HepG2 (cell line): ENCODE results near the gene MYD88. TPM values are rescaled to one million over a fixed set of nuclear protein-coding genes. Genes with fewer than 3 reads are reported as not detected.

Experiments used
- ATF6 ChIP-seq: sonication (generic); formaldehyde crosslinking; conservative IDR thresholded peaks from 2 replicates; pipeline ENCODE4 v1.4.0; 2020; ENCODE audit warnings: missing genetic modification reagents
- BCL6 ChIP-seq: IDR thresholded peaks from 2 replicates; pipeline ENCODE4 v1.6.1; 2016; ENCODE audit warnings: missing genetic modification reagents, missing compliant biosample characterization
- CBX2 ChIP-seq, 2 experiments: fragments of 200-600 bp in 1 of 2; sonication (generic); formaldehyde crosslinking in 1 of 2; IDR thresholded peaks; 2 replicates each; pipeline versions ENCODE4 v1.7.0 to v1.8.1; 2018 to 2022; ENCODE audit warnings: low read depth in 2 of 2, low read length in 1 of 2, mild to moderate bottlenecking in 1 of 2, missing genetic modification reagents in 1 of 2
- CCDC6 ChIP-seq: sonication (generic); formaldehyde crosslinking; IDR thresholded peaks from 2 replicates; pipeline ENCODE4 v1.8.1; 2022; ENCODE audit warnings: mild to moderate bottlenecking, missing genetic modification reagents, moderate library complexity
- EEA1 ChIP-seq: sonication (generic); formaldehyde crosslinking; IDR thresholded peaks from 2 replicates; pipeline ENCODE4 v1.5.1; 2020; ENCODE audit warnings: mild to moderate bottlenecking, missing genetic modification reagents, borderline replicate concordance
- ESRRA ChIP-seq: sonication (generic); formaldehyde crosslinking; IDR thresholded peaks from 2 replicates; pipeline ENCODE4 v1.5.1; 2020; ENCODE audit warnings: mild to moderate bottlenecking, low read depth, missing genetic modification reagents
- FOXO1 ChIP-seq: sonication (generic); formaldehyde crosslinking; IDR thresholded peaks from 2 replicates; pipeline ENCODE4 v1.4.0; 2020; ENCODE audit warnings: missing genetic modification reagents
- MTA1 ChIP-seq: sonication (generic); formaldehyde crosslinking; IDR thresholded peaks from 2 replicates; pipeline ENCODE4 v1.4.0; 2020; ENCODE audit warnings: missing genetic modification reagents, mild to moderate bottlenecking, borderline replicate concordance
- NFATC3 ChIP-seq: sonication (generic); formaldehyde crosslinking; IDR thresholded peaks from 2 replicates; pipeline ENCODE4 v1.5.1; 2020; ENCODE audit warnings: mild to moderate bottlenecking, missing genetic modification reagents
- TRIM24 ChIP-seq: sonication (generic); formaldehyde crosslinking; IDR thresholded peaks from 2 replicates; pipeline ENCODE4 v1.8.0; 2022; ENCODE audit warnings: mild to moderate bottlenecking, missing genetic modification reagents
- XBP1 ChIP-seq: sonication (generic); formaldehyde crosslinking; IDR thresholded peaks from 2 replicates; pipeline ENCODE4 v1.5.0; 2020; ENCODE audit warnings: missing genetic modification reagents
- ZMYM3 ChIP-seq: sonication (generic); formaldehyde crosslinking; IDR thresholded peaks from 2 replicates; pipeline ENCODE4 v1.5.1; 2020; ENCODE audit warnings: mild to moderate bottlenecking, missing genetic modification reagents
- ZNF136 ChIP-seq: sonication (generic); formaldehyde crosslinking; IDR thresholded peaks from 2 replicates; pipeline ENCODE4 v1.8.1; 2022; ENCODE audit warnings: low read depth, mild to moderate bottlenecking, moderate library complexity, missing genetic modification reagents
- ZNF331 ChIP-seq: sonication (generic); formaldehyde crosslinking; IDR thresholded peaks from 2 replicates; pipeline ENCODE4 v1.4.0; 2020; ENCODE audit warnings: missing genetic modification reagents
- ZNF780A ChIP-seq: sonication (generic); formaldehyde crosslinking; IDR thresholded peaks from 2 replicates; pipeline ENCODE4 v1.8.0; 2022; ENCODE audit warnings: mild to moderate bottlenecking, missing genetic modification reagents, moderate library complexity
- polyA plus RNA-seq, 8 experiments: library from polyadenylated mRNA; depleted of rRNA in 3 of 8; stranded (reverse) in 7 of 8; unstranded in 1 of 8; fragments of >200 nt; fragmentation: Illumina TruSeq in 4 of 8; extraction: Trizol in 4 of 8; gene quantifications; 2 replicates each; pipeline versions ENCODE4 v1.2.1 to v1.2.3, GENCODE V29; 2011 to 2016; ENCODE audit warnings: low read depth in 4 of 8, missing spikeins in 1 of 8, mixed read lengths in 1 of 8; ENCODE audit not compliant: insufficient read depth in 1 of 8
- total RNA-seq, 5 experiments: library from RNA; depleted of rRNA; stranded (reverse); fragments of >200 nt; fragmentation: Illumina TruSeq; extraction: Trizol; gene quantifications; 2 replicates each; pipeline ENCODE4 v1.2.3, GENCODE V29; 2016; ENCODE audit warnings: low read depth in 1 of 5
- TF ChIP-seq, protein P1 (sequence below): sonication (generic); formaldehyde crosslinking; IDR thresholded peaks from 2 replicates; pipeline ENCODE4 v1.8.0; 2022; ENCODE audit warnings: missing genetic modification reagents, low read depth, mild to moderate bottlenecking, borderline replicate concordance
- TF ChIP-seq, protein P2 (sequence below): sonication (generic); formaldehyde crosslinking; IDR thresholded peaks from 2 replicates; pipeline ENCODE4 v1.5.1; 2020; ENCODE audit warnings: mild to moderate bottlenecking, missing genetic modification reagents, borderline replicate concordance
- TF ChIP-seq, protein P3 (sequence below): sonication (generic); formaldehyde crosslinking; IDR thresholded peaks from 2 replicates; pipeline ENCODE4 v1.8.0; 2022; ENCODE audit warnings: mild to moderate bottlenecking, missing genetic modification reagents
- TF ChIP-seq, protein P4 (sequence below): sonication (generic); formaldehyde crosslinking; IDR thresholded peaks from 2 replicates; pipeline ENCODE4 v1.4.0; 2020; ENCODE audit warnings: mild to moderate bottlenecking, missing genetic modification reagents
- TF ChIP-seq, protein P5 (sequence below): sonication (generic); formaldehyde crosslinking; IDR thresholded peaks from 2 replicates; pipeline ENCODE4 v1.5.0; 2020; ENCODE audit warnings: mild to moderate bottlenecking, missing genetic modification reagents, borderline replicate concordance

The MYD88 gene
- total and polyA plus RNA-seq, 2 of the 13 experiments (the other 11 are each of a cell fraction or from before 2014, with no cell fraction given) = 7.6 to 32.7 TPM

DNA sequence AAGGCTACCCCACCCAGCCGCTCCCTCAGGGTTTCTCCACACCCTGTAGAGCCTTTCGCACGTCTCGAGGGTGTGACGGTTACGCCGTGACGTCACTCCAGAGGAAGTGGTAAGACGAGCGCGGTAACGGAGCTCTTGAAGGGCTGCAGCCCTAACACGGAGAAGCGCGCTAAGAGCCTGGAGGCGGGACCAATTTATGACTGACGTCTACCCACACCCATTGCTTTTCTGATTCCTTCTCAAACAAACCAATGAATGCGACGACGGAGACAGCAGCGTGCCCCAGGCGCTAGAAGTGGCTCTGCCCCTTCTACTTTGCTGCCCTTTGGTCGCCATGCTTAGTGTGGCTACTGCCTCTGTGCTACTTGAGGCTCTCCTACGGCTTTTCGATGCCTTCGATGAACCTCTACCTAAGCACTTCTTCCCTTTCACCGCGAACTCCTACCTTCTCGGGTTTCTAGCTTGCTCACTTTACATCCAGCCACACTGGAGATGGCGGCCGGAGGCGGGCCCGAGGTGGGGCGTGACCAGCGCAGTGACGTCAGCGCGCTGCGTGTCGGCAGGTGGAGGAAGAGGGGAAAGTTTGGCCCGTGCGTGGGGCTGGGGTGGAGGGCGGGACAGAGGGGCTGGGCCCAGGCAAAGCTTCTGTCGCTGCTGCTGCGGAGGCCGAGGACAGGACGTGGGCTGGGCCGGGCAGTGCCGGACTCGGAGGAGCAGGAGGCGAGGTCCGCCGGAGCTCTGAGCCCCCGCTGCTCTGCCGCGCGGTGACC lies 26.7 kb downstream of the MYD88 start, which contains the start of gene OXSR1 (continued):
- TF ChIP-seq ATF6 (no peak), CCDC6 (CRISPR knock-in tag) (peak; percentile 95), FOXO1 (CRISPR knock-in tag) (peak; percentile 52; the same call in 1 of the 2 replicates), XBP1 (CRISPR knock-in tag) (peak; percentile 74; the same call in 1 of the 2 replicates), EEA1 (CRISPR knock-in tag) (peak; percentile 61; the same call in 1 of the 2 replicates), ZMYM3 (no peak; the same call in 1 of the 2 replicates), ZNF136 (CRISPR knock-in tag) (no peak), ESRRA (CRISPR knock-in tag) (peak; percentile 17; the same call in 1 of the 2 replicates), MTA1 (peak; percentile 93; the same call in 1 of the 2 replicates), TRIM24 (CRISPR knock-in tag) (no peak), CBX2 (IDR thresholded peaks at IDR 0.05; ENCODE audit: low read depth, low read length) (no peak), CBX2 (CRISPR knock-in tag; IDR thresholded peaks at IDR 0.05; ENCODE audit: low read depth) (no peak), BCL6 (CRISPR knock-in tag) (peak; percentile 14; the same call in 1 of the 2 replicates), ZNF331 (CRISPR knock-in tag) (peak; percentile 69; the same call in 1 of the 2 replicates), ZNF780A (CRISPR knock-in tag) (no peak), NFATC3 (CRISPR knock-in tag) (0 out of 2 replicates have a peak, but pooled peaks have one; percentile 6)
- TF ChIP-seq, protein P1, sequence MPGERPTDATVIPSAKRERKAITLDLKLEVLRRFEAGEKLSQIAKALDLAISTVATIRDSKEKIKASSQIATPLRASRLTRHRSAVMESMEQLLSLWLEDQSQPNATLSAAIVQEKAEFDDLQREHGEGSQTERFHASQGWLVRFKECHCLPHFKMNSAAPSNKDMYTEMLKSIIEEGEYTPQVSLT (CRISPR knock-in tag) = 0 out of 2 replicates have a peak, but pooled peaks have one; percentile 83
- TF ChIP-seq, protein P2, sequence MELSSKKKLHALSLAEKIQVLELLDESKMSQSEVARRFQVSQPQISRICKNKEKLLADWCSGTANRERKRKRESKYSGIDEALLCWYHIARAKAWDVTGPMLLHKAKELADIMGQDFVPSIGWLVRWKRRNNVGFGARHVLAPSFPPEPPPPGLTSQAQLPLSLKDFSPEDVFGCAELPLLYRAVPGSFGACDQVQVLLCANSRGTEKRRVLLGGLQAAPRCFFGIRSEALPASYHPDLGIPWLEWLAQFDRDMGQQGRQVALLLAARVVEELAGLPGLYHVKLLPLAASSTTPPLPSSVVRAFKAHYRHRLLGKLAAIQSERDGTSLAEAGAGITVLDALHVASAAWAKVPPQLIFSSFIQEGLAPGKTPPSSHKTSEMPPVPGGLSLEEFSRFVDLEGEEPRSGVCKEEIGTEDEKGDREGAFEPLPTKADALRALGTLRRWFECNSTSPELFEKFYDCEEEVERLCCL (CRISPR knock-in tag) = peak; percentile 52; the same call in 1 of the 2 replicates
- TF ChIP-seq, protein P3, sequence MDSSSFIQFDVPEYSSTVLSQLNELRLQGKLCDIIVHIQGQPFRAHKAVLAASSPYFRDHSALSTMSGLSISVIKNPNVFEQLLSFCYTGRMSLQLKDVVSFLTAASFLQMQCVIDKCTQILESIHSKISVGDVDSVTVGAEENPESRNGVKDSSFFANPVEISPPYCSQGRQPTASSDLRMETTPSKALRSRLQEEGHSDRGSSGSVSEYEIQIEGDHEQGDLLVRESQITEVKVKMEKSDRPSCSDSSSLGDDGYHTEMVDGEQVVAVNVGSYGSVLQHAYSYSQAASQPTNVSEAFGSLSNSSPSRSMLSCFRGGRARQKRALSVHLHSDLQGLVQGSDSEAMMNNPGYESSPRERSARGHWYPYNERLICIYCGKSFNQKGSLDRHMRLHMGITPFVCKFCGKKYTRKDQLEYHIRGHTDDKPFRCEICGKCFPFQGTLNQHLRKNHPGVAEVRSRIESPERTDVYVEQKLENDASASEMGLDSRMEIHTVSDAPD (CRISPR knock-in tag) = no peak; the same call in 1 of the 2 replicates
- TF ChIP-seq, protein P4, sequence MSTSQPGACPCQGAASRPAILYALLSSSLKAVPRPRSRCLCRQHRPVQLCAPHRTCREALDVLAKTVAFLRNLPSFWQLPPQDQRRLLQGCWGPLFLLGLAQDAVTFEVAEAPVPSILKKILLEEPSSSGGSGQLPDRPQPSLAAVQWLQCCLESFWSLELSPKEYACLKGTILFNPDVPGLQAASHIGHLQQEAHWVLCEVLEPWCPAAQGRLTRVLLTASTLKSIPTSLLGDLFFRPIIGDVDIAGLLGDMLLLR (CRISPR knock-in tag) = peak; percentile 67; the same call in 1 of the 2 replicates
- TF ChIP-seq, protein P5, sequence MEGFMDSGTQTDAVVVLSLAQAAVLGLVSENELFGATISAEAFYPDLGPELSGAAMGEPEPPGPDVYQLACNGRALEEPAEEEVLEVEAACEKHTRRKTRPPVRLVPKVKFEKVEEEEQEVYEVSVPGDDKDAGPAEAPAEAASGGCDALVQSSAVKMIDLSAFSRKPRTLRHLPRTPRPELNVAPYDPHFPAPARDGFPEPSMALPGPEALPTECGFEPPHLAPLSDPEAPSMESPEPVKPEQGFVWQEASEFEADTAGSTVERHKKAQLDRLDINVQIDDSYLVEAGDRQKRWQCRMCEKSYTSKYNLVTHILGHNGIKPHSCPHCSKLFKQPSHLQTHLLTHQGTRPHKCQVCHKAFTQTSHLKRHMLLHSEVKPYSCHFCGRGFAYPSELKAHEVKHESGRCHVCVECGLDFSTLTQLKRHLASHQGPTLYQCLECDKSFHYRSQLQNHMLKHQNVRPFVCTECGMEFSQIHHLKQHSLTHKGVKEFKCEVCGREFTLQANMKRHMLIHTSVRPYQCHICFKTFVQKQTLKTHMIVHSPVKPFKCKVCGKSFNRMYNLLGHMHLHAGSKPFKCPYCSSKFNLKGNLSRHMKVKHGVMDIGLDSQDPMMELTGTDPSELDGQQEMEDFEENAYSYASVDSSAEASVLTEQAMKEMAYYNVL (CRISPR knock-in tag) = peak; percentile 42; the same call in 1 of the 2 replicates
